Lower leg skin (tissue), 3 donors: ENCODE measurements around the gene WFDC8.

ENCODE experiments used
- POLR2A ChIP-seq, 2 donors: fragments of 450-650 bp; IDR thresholded peaks; one replicate each; pipeline ENCODE4 v1.6.1; 2016 to 2017; ENCODE audit warnings: antibody characterized with exemption in 2 of 2, mild to moderate bottlenecking in 1 of 2, moderate library complexity in 1 of 2
- TF ChIP-seq, protein P1 (sequence below), 3 donors: fragments of 450-650 bp; IDR thresholded peaks; one replicate each; pipeline ENCODE4 v1.5.1; 2016; ENCODE audit warnings: antibody characterized with exemption in 3 of 3, mild to moderate bottlenecking in 3 of 3, moderate library complexity in 2 of 3

GRCh38 chr20:45592574-45593189 is 13.6 kb upstream of the WFDC8 start:
- TF ChIP-seq, protein P1, sequence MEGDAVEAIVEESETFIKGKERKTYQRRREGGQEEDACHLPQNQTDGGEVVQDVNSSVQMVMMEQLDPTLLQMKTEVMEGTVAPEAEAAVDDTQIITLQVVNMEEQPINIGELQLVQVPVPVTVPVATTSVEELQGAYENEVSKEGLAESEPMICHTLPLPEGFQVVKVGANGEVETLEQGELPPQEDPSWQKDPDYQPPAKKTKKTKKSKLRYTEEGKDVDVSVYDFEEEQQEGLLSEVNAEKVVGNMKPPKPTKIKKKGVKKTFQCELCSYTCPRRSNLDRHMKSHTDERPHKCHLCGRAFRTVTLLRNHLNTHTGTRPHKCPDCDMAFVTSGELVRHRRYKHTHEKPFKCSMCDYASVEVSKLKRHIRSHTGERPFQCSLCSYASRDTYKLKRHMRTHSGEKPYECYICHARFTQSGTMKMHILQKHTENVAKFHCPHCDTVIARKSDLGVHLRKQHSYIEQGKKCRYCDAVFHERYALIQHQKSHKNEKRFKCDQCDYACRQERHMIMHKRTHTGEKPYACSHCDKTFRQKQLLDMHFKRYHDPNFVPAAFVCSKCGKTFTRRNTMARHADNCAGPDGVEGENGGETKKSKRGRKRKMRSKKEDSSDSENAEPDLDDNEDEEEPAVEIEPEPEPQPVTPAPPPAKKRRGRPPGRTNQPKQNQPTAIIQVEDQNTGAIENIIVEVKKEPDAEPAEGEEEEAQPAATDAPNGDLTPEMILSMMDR (IDR thresholded peaks at IDR 0.05) = no peak
- TF ChIP-seq POLR2A (IDR thresholded peaks at IDR 0.05) = no peak
